GM23248 (cell line): ENCODE results near the gene FER. TPM values are rescaled to one million over a fixed set of nuclear protein-coding genes. Genes with fewer than 3 reads are reported as not detected.
A peak's percentile ranks its signal among the peaks of the same experiment; 100 is the strongest.

Experiments
- DNase-seq: peaks from one replicate; pipeline ENCODE4 v3.0.0-alpha.2; 2015
- H2AFZ ChIP-seq: fragments of 200-600 bp; sonication (generic); 2 replicates; pipeline ENCODE4 v1.6.1; 2016; ENCODE audit warnings: antibody characterized with exemption
- H3F3A ChIP-seq: fragments of 200-600 bp; sonication (generic); 2 replicates; pipeline ENCODE4 v1.6.1; 2016; ENCODE audit warnings: mild to moderate bottlenecking, antibody characterized with exemption, mixed run types; ENCODE audit not compliant: insufficient read depth
- H3K27ac ChIP-seq: fragments of 200-600 bp; sonication (generic); 2 replicates; pipeline ENCODE4 v1.5.1; 2016; ENCODE audit warnings: mild to moderate bottlenecking
- H3K27me3 ChIP-seq: fragments of 200-600 bp; sonication (generic); replicated peaks from 2 replicates; pipeline ENCODE4 v1.6.1; 2016; ENCODE audit warnings: mild to moderate bottlenecking; ENCODE audit not compliant: insufficient read depth
- H3K36me3 ChIP-seq: fragments of 200-600 bp; sonication (generic); 2 replicates; pipeline ENCODE4 v1.6.1; 2016; ENCODE audit warnings: low read depth, mild to moderate bottlenecking
- H3K4me1 ChIP-seq: fragments of 200-600 bp; sonication (generic); 2 replicates; pipeline ENCODE4 v1.6.1; 2016; ENCODE audit warnings: mild to moderate bottlenecking; ENCODE audit not compliant: insufficient read depth
- H3K4me2 ChIP-seq: fragments of 200-600 bp; sonication (generic); one replicate; pipeline ENCODE4 v1.6.1; 2016; ENCODE audit warnings: mild to moderate bottlenecking; ENCODE audit not compliant: unreplicated experiment
- H3K4me3 ChIP-seq: fragments of 200-600 bp; sonication (generic); 2 replicates; pipeline ENCODE4 v1.5.1; 2016; ENCODE audit warnings: mild to moderate bottlenecking
- H3K79me2 ChIP-seq: fragments of 200-600 bp; sonication (generic); 2 replicates; pipeline ENCODE4 v1.6.1; 2016; ENCODE audit warnings: mild to moderate bottlenecking; ENCODE audit not compliant: insufficient read depth
- H3K9ac ChIP-seq: fragments of 200-600 bp; sonication (generic); 2 replicates; pipeline ENCODE4 v1.6.1; 2016; ENCODE audit warnings: mild to moderate bottlenecking
- H3K9me2 ChIP-seq: fragments of 200-600 bp; sonication (generic); 2 replicates; pipeline ENCODE4 v1.6.1; 2016; ENCODE audit warnings: mixed run types, mild to moderate bottlenecking, moderate library complexity; ENCODE audit not compliant: insufficient read depth
- H3K9me3 ChIP-seq: fragments of 200-600 bp; sonication (generic); one replicate; pipeline ENCODE4 v1.6.1; 2017; ENCODE audit warnings: low read depth
- H4K20me1 ChIP-seq: fragments of 200-600 bp; sonication (generic); 2 replicates; pipeline ENCODE4 v1.6.0; 2016; ENCODE audit not compliant: insufficient read depth
- EZH2 ChIP-seq: fragments of 200-600 bp; sonication (generic); IDR thresholded peaks from 2 replicates; pipeline ENCODE4 v1.6.1; 2018; ENCODE audit warnings: antibody characterized with exemption, mild to moderate bottlenecking; ENCODE audit not compliant: insufficient read depth, poor library complexity, severe bottlenecking
- EZH2phosphoT487 ChIP-seq: fragments of 200-600 bp; sonication (generic); IDR thresholded peaks from 2 replicates; pipeline ENCODE4 v1.6.1; 2018; ENCODE audit warnings: antibody characterized with exemption, moderate library complexity, mild to moderate bottlenecking, low read depth; ENCODE audit not compliant: insufficient read depth
- WGBS, 2 experiments: methylation state at CpG; one replicate each; pipeline ENCODE4 v1.1.6; 2015 to 2017; ENCODE audit warnings: low lambda C conversion rate in 2 of 2, low coverage in 1 of 2; ENCODE audit errors: missing lambda C conversion rate in 2 of 2; 5-methylcytosine and 5-hydroxymethylcytosine counted together
- in situ Hi-C: fragments of 300-500 bp; cut with MboI; formaldehyde crosslinking; loops from 2 replicates; pipeline ENCODE4 v1.15.0; 2020
- polyA plus RNA-seq: library from polyadenylated mRNA; unstranded; fragments of >200 nt; fragmentation: Nextera tagmentation; extraction: Ambion mirVana; gene quantifications from 2 replicates; pipeline ENCODE4 v1.2.1, GENCODE V29; 2016
- total RNA-seq: library from RNA; depleted of rRNA; stranded (reverse); fragments of >200 nt; shearing (Covaris generic); gene quantifications from 2 replicates; pipeline ENCODE4 v1.2.3, GENCODE V29; 2014

The FER gene
- total and polyA plus RNA-seq, 2 experiments from 2014 or later: 16.6 to 24.9 TPM

- WGBS, 2 experiments: 78% methylated on average over 2 of the region's 2 CpGs
- no peaks in the 10 kb centered on the region for H3K79me2 ChIP-seq
These were observed 448.0 kb downstream of the FER start for GRCh38 chr5:109195667-109196066.

GRCh38 chr5:109196087-109196822, 448.6 kb downstream of the FER start:
- peaks cover 12% of the 10 kb centered on the region for H3K4me1 ChIP-seq
- no peak overlapping the region for H3K4me2 ChIP-seq
- no peak overlapping the region for H2AFZ ChIP-seq
- H3K27me3 ChIP-seq: no peaks in the 10 kb centered on the region
- H3K9ac ChIP-seq: no peak overlapping the region
- no peak overlapping the region for H3K27ac ChIP-seq
- no peak for TF ChIP-seq EZH2
- DNase-seq: peak; percentile 23
- 97 to 100% methylated on average over 2 of the region's 2 CpGs for WGBS, 2 experiments
- H3K4me3 ChIP-seq: no peak overlapping the region
- no peaks in the 10 kb centered on the region for H3F3A ChIP-seq
- no peaks in the 10 kb centered on the region for H4K20me1 ChIP-seq
- no peaks in the 10 kb centered on the region for H3K9me2 ChIP-seq
- in situ Hi-C loops: no loop called here
- no peaks in the 10 kb centered on the region for H3K79me2 ChIP-seq
- no peaks in the 10 kb centered on the region for H3K36me3 ChIP-seq
- no peaks in the 10 kb centered on the region for H3K9me3 ChIP-seq

More at GRCh38 chr5:109195667-109196066, 448.0 kb downstream of the FER start:
- no peak overlapping the region for H3K4me2 ChIP-seq
- H3K9me3 ChIP-seq: no peaks in the 10 kb centered on the region
- H3K4me3 ChIP-seq: no peak overlapping the region
- peaks cover 18% of the 10 kb centered on the region for H3K4me1 ChIP-seq
- no peak for DNase-seq
- no peaks in the 10 kb centered on the region for H3K27me3 ChIP-seq
- H2AFZ ChIP-seq: no peak overlapping the region
- H3K9me2 ChIP-seq: no peaks in the 10 kb centered on the region
- H3K27ac ChIP-seq: no peak overlapping the region
- H3F3A ChIP-seq: no peaks in the 10 kb centered on the region
- H4K20me1 ChIP-seq: no peaks in the 10 kb centered on the region
- in situ Hi-C loops: no loop called here
- H3K36me3 ChIP-seq: no peaks in the 10 kb centered on the region
- no peak for TF ChIP-seq EZH2
- no peak for TF ChIP-seq EZH2phosphoT487
- H3K9ac ChIP-seq: no peak overlapping the region

GRCh38 chr5:109196823-109197160, 449.1 kb downstream of the FER start:
- H3K36me3 ChIP-seq: no peaks in the 10 kb centered on the region

GRCh38 chr5:109199289-109199688, 451.6 kb downstream of the FER start:
- no peak overlapping the region for H2AFZ ChIP-seq
- H3K9me3 ChIP-seq: no peaks in the 10 kb centered on the region
- H3F3A ChIP-seq: no peaks in the 10 kb centered on the region
- no peaks in the 10 kb centered on the region for H3K9me2 ChIP-seq
- H3K79me2 ChIP-seq: no peaks in the 10 kb centered on the region
- no peak overlapping the region for H3K4me3 ChIP-seq
- H3K4me1 ChIP-seq: peaks cover 6% of the 10 kb centered on the region; the same call in 1 of the 2 replicates
- TF ChIP-seq EZH2phosphoT487 (no peak), EZH2 (no peak)
- WGBS, 2 experiments: 97% methylated on average over 2 of the region's 2 CpGs
- no peak overlapping the region for H3K9ac ChIP-seq
- DNase-seq: no peak
- H3K27me3 ChIP-seq: no peaks in the 10 kb centered on the region
- H4K20me1 ChIP-seq: no peaks in the 10 kb centered on the region
- no peak overlapping the region for H3K27ac ChIP-seq
- no peak overlapping the region for H3K4me2 ChIP-seq
- in situ Hi-C loops: no loop called here
- H3K36me3 ChIP-seq: no peaks in the 10 kb centered on the region

More at GRCh38 chr5:109196823-109197160, 449.1 kb downstream of the FER start:
- Histone ChIP-seq H3K4me1 (peaks cover 7% of the 10 kb centered on the region; the same call in 1 of the 2 replicates), H3K9me2 (no peaks in the 10 kb centered on the region), H3K27ac (no peak overlapping the region), H3K9me3 (no peaks in the 10 kb centered on the region), H2AFZ (no peak overlapping the region), H3K27me3 (no peaks in the 10 kb centered on the region), H3K9ac (no peak overlapping the region), H3F3A (no peaks in the 10 kb centered on the region), H3K79me2 (no peaks in the 10 kb centered on the region), H4K20me1 (no peaks in the 10 kb centered on the region), H3K4me3 (no peak overlapping the region), H3K4me2 (no peak overlapping the region)
- TF ChIP-seq EZH2 (no peak), EZH2phosphoT487 (no peak)
- no peak for DNase-seq
- in situ Hi-C loops: no loop called here
- 95 to 98% methylated on average over 2 of the region's 2 CpGs for WGBS, 2 experiments
